Bronchus fibroblast of lung (primary cell): ENCODE data around the gene PLCD3. TPM values are rescaled to one million over a fixed set of nuclear protein-coding genes. Genes with fewer than 3 reads are reported as not detected.

Experiments
- total RNA-seq: library from RNA; depleted of rRNA; stranded (reverse); fragments of >200 nt; gene quantifications from 2 replicates; pipeline ENCODE4 v1.2.3, GENCODE V29; 2015

PLCD3 gene, protein sequence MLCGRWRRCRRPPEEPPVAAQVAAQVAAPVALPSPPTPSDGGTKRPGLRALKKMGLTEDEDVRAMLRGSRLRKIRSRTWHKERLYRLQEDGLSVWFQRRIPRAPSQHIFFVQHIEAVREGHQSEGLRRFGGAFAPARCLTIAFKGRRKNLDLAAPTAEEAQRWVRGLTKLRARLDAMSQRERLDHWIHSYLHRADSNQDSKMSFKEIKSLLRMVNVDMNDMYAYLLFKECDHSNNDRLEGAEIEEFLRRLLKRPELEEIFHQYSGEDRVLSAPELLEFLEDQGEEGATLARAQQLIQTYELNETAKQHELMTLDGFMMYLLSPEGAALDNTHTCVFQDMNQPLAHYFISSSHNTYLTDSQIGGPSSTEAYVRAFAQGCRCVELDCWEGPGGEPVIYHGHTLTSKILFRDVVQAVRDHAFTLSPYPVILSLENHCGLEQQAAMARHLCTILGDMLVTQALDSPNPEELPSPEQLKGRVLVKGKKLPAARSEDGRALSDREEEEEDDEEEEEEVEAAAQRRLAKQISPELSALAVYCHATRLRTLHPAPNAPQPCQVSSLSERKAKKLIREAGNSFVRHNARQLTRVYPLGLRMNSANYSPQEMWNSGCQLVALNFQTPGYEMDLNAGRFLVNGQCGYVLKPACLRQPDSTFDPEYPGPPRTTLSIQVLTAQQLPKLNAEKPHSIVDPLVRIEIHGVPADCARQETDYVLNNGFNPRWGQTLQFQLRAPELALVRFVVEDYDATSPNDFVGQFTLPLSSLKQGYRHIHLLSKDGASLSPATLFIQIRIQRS
- total RNA-seq = 17.1 and 26.1 TPM in 2 replicates

DNA sequence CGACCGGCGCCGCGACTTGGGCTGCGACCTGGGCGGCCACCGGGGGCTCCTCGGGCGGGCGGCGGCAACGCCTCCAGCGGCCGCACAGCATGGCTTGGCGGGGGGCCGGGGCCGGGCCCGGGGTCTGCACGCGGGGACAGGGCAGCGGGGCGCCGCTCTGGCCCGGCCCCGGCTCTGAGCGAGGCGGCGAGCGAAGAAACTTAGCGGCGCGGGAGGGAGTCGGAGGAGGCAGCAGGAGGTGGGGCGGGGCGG is at the start of gene PLCD3:
Gene PLCD3 (minus strand): TSS at position 196 of the 252 bp plus-strand sequence. CDS start 105 bp downstream, at position 91.

DNA sequence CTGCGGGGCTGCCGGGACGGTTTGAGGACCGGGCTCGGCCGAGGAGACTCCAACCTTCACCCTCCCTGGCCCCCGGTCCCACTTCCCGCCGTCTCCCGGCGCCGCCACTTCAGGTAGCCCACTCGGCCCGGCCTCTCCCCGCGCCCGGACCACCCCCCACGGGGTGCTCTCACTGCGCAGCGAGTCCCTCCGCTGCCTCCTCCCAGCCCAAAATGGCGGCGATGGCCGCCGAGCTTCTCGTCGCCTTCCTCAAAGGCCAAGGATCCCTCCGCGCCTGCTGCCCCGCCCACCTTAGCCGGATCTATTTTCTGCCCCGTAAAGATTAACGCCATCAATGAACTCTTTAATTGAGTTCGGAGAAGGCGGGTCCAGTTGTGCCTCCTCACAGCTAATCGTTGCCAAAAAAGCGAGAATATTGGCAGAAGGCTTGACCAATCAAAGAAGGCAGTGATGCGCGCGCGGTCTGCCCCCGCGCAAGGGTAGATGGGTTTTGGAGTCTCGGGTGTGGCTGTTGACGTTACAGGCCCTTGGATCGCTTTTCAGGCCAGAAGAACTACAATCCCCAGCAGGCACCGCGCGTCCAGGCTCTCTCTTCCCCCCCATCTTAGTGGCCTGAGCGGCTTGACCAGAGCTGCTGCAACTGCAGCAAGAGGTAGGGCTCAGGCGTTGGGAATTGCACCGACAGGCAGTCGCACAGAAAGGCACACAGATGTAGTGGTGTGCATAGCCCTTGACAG is 29.1 kb upstream of the PLCD3 start, which contains the start of gene HEXIM2:
Gene HEXIM2 (plus strand): TSS at position 588 of the 737 bp plus-strand sequence. CDS start 919 bp downstream, outside the sequence.

DNA sequence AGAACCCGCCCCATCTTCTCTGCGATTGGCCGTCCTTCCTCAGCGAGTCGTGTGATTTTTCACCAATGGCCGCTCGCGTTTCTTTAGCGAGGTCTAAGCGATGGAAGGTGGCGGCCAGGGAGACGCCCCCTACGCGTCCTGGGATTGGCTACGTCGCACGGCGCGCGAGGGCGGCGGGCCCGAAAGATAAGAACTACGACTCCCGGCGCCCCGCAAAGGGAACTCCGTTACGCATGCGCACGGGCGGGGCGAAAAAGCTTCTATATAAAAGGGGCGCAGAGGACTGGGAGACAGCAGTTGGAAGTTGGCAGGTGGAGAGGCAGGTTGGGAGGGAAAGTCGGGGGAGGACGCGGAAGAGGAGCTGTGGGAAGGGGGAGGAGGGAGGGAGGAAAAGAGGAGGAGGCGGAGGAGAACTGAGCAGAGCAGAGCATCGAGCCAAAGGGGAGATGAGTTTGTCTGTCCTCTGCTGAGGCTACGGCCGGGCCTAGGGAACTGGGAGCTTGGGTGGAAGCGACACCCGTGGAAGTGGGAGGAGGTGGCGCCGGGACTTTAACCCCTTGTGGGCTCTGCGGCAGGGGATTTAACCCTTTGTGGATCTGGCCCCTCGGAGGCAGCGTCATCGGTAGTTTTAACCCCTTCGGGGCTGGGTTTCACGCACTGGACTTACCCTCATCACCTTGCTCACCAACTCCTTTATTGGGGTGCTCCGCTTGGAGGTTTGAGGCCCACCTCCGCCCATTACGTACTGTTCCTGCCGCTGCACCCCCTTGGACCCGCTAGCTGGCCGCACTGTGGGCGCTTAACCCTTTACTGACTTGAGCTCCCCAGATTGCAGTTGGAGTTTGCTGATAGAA is 16.1 kb upstream of the PLCD3 start, which contains the start of gene HEXIM1:
Gene HEXIM1 (plus strand): TSS at position 293 of the 854 bp plus-strand sequence. CDS start 716 bp downstream, outside the sequence.

DNA sequence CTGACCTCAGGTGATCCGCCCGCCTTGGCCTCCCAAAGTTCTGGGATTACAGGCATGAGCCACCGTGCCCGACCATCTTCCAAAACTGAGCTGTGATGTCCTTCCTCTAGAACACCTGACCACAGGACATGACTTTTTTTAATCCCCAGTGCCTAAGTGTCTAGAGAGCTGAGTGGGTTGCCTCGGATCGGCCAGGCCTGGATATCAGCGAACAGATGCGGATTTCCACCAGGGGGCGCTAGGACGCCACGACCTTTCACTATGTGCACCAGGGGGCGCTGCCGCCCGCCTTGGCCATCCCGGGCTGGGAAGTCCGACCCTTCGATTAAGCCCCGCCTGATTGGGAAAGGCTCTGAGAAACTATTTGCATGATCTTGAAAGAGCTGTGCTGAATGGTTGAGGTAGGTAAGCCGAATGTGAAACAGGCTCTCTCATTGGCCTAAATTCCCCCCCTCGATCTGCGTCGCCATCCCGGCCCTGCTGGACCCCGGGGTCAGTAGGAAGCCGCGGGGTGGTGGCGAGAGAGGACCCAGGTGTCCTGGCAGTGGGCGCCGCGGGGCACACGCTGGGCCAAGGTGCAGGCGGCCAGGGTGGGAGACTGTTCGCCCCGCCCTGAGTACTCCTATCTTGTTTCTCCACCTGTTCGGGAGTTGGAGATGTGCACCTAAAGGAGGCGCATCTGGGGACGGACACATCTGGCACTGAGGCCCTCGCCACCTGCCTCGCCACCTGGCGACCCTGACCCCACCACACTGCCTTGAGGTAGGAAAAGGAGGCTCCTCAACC is 3.1 kb upstream of the PLCD3 start, which contains the start of gene ACBD4:
Gene ACBD4 (plus strand): TSS at position 496 of the 786 bp plus-strand sequence. CDS start 458 bp downstream, outside the sequence.

DNA sequence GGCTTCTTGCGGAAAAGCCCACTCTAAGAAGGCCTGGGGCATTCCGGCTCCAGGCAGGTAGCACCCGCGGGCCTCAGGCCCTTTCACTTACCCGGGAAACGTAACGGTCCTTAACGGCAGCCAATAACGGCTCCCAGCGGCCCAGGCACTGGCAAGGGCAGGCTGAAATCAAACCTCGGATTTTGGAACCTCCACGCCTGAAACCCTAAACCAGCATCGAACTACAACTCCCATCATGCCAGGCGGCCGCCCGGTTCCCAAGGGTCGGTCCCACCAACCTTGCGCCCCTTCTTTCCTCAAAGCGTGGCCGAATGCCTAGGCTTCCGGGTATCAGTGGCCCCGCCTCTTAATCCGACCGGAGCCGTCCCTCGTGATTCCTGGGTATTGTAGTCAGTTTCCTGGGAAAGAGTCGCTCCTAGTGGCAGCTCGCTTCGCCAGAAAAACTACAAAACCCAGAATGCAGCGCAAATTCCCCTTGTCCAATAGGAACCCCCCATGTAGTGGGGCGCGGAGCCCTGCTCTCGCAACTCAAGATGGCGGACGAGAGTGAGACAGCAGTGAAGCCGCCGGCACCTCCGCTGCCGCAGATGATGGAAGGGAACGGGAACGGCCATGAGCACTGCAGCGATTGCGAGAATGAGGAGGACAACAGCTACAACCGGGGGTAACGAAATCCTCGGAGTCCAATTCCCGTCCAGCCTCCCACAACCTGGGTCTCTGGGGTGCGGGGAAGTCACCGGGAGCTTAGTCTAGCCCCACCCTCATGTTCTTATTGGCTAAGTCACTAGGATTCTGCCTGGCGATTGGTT is 71.3 kb downstream of the PLCD3 start, which contains the start of gene NMT1:
Gene NMT1 (plus strand): TSS at position 521 of the 809 bp plus-strand sequence. CDS start 13 bp downstream, at position 534.

Other genes starting within 250 kb of the PLCD3 start
- gene EFTUD2, start 233.1 kb downstream of the PLCD3 start, total RNA-seq = 72.5 and 86.7 TPM in 2 replicates
- gene GFAP, start 217.0 kb downstream of the PLCD3 start, total RNA-seq = 0.67 and 1.5 TPM in 2 replicates
- gene KIF18B, start 184.7 kb downstream of the PLCD3 start, total RNA-seq = 25.2 and 25.4 TPM in 2 replicates
- gene C1QL1, start 164.2 kb downstream of the PLCD3 start, total RNA-seq = 1.0 and 1.6 TPM in 2 replicates
- gene DCAKD, start 80.9 kb downstream of the PLCD3 start, total RNA-seq = 70.5 and 77.2 TPM in 2 replicates
- 57.2 and 66.6 TPM in 2 replicates for gene NMT1, start 71.2 kb downstream of the PLCD3 start, total RNA-seq
- gene ACBD4, start 3.2 kb upstream of the PLCD3 start, total RNA-seq = 5.9 and 7.1 TPM in 2 replicates
- gene HEXIM1, start 16.0 kb upstream of the PLCD3 start, total RNA-seq = 10.4 and 11.9 TPM in 2 replicates
- 9.7 and 10.9 TPM in 2 replicates for gene HEXIM2, start 29.4 kb upstream of the PLCD3 start, total RNA-seq
- gene FMNL1, start 89.4 kb upstream of the PLCD3 start, total RNA-seq = 2.7 and 4.0 TPM in 2 replicates
- gene SPATA32, start 129.6 kb upstream of the PLCD3 start, total RNA-seq = not detected in 2 replicates
- gene MAP3K14, start 184.5 kb upstream of the PLCD3 start, total RNA-seq = 4.3 and 4.4 TPM in 2 replicates